Measurements from ENCODE around the gene SGMS1. TPM values are rescaled to one million over a fixed set of nuclear protein-coding genes. Genes with fewer than 3 reads are reported as not detected.
"Not testable (repeated sequence)": the region's sequence is repeated elsewhere in the genome, so short reads cannot be mapped to it uniquely, and the experiment has no call there.

The SGMS1 gene
- 93.8 TPM for total RNA-seq

- intact Hi-C loops (cut with DNase I): loop anchor here (10.0 kb wide), 2 partner anchors 69 to 209 kb away; no protein-coding TSS in a partner anchor
- H3K4me3 ChIP-seq: peak within 1 kb of the TSS; percentile 86 to 89
- no peaks in the 10 kb centered on the region for H3K9me3 ChIP-seq
- peak within 1 kb of the TSS; percentile 98 for H3K27ac ChIP-seq
- peak in 1 of 2 donors; percentile 62 for TF ChIP-seq POLR2A (IDR thresholded peaks at IDR 0.05)
- TF ChIP-seq CTCF (IDR thresholded peaks at IDR 0.05): peak in 1 of 3 experiments; percentile 31
- TF ChIP-seq POLR2AphosphoS5 (IDR thresholded peaks at IDR 0.05; ENCODE audit: insufficient read depth in 1 of 2, low read depth in 1 of 2): no peak
- no peaks in the 10 kb centered on the region for H3K27me3 ChIP-seq
- H3K4me1 ChIP-seq: peaks cover 37% of the 10 kb centered on the region
- DNase-seq (ENCODE audit: extremely low spot score in 2 of 2): peak in 1 of 2 donors; percentile 92
- no peaks in the 10 kb centered on the region for H3K36me3 ChIP-seq
Observed at GRCh38 chr10:50623663-50624412, at the start of gene SGMS1. TSS of gene SGMS1 (minus strand) at chr10:50623956. CDS start at chr10:50344114, 279,842 bp downstream.

GRCh38 chr10:50672152-50672551 lies 48.4 kb upstream of the SGMS1 start:
- H3K4me3 ChIP-seq; H3K36me3 ChIP-seq; H3K27me3 ChIP-seq; H3K27ac ChIP-seq; intact Hi-C loops (cut with DNase I); H3K4me1 ChIP-seq; H3K9me3 ChIP-seq: not testable (repeated sequence)
- DNase-seq (ENCODE audit: extremely low spot score in 2 of 2): peak in 1 of 2 donors; percentile 18

- H3K4me1 ChIP-seq; H3K4me3 ChIP-seq; intact Hi-C loops (cut with DNase I); H3K27me3 ChIP-seq; DNase-seq (ENCODE audit: extremely low spot score in 2 of 2); H3K36me3 ChIP-seq; H3K9me3 ChIP-seq; H3K27ac ChIP-seq: not testable (repeated sequence)
Observed at GRCh38 chr10:50671645-50672044, 47.9 kb upstream of the SGMS1 start.

GRCh38 chr10:50669957-50670356 lies 46.2 kb upstream of the SGMS1 start:
- H3K27ac ChIP-seq; intact Hi-C loops (cut with DNase I); H3K9me3 ChIP-seq; H3K4me3 ChIP-seq; H3K36me3 ChIP-seq; H3K4me1 ChIP-seq; H3K27me3 ChIP-seq: not testable (repeated sequence)
- DNase-seq (ENCODE audit: extremely low spot score in 2 of 2): peak in 1 of 2 donors; percentile 27

- H3K27ac ChIP-seq; H3K27me3 ChIP-seq; H3K9me3 ChIP-seq; H3K4me1 ChIP-seq; H3K36me3 ChIP-seq; H3K4me3 ChIP-seq; intact Hi-C loops (cut with DNase I): not testable (repeated sequence)
- peak in 1 of 2 donors; percentile 18 for DNase-seq (ENCODE audit: extremely low spot score in 2 of 2)
Observed at GRCh38 chr10:50667353-50667752, 43.6 kb upstream of the SGMS1 start.

- not testable (repeated sequence) for H3K4me1 ChIP-seq
Observed at GRCh38 chr10:50662420-50662819, 38.7 kb upstream of the SGMS1 start.

GRCh38 chr10:50661563-50661962 lies 37.8 kb upstream of the SGMS1 start:
- H3K9me3 ChIP-seq; H3K4me1 ChIP-seq; H3K27ac ChIP-seq; intact Hi-C loops (cut with DNase I); H3K27me3 ChIP-seq; DNase-seq (ENCODE audit: extremely low spot score in 2 of 2); H3K36me3 ChIP-seq; H3K4me3 ChIP-seq: not testable (repeated sequence)

More at GRCh38 chr10:50662420-50662819, 38.7 kb upstream of the SGMS1 start:
- H3K27ac ChIP-seq; intact Hi-C loops (cut with DNase I); DNase-seq (ENCODE audit: extremely low spot score in 2 of 2); H3K9me3 ChIP-seq; H3K4me3 ChIP-seq; H3K27me3 ChIP-seq; H3K36me3 ChIP-seq: not testable (repeated sequence)

- DNase-seq (ENCODE audit: extremely low spot score in 2 of 2); H3K4me1 ChIP-seq; intact Hi-C loops (cut with DNase I); H3K9me3 ChIP-seq; H3K36me3 ChIP-seq; H3K27me3 ChIP-seq; H3K27ac ChIP-seq: not testable (repeated sequence)
- H3K4me3 ChIP-seq: peak overlapping the region in 1 of 2 donors; percentile 21
Observed at GRCh38 chr10:50659865-50660730, 36.3 kb upstream of the SGMS1 start.

GRCh38 chr10:50659016-50659864 lies 35.5 kb upstream of the SGMS1 start:
- H3K36me3 ChIP-seq; intact Hi-C loops (cut with DNase I); H3K27ac ChIP-seq; H3K27me3 ChIP-seq; DNase-seq (ENCODE audit: extremely low spot score in 2 of 2); H3K4me3 ChIP-seq; H3K4me1 ChIP-seq; H3K9me3 ChIP-seq: not testable (repeated sequence)

All from vagina (tissue), 2 donors.